ENCODE data around the gene ZIC5.

GRCh38 chr13:99975626-99976025, 4.1 kb upstream of the ZIC5 start:
- TF ChIP-seq EZH2 (IDR thresholded peaks at IDR 0.05; ENCODE audit: low read length, missing control alignments) (no peak), CTCF (conservative IDR thresholded peaks at IDR 0.05 in 1 of 2, IDR thresholded peaks at IDR 0.05 in 1 of 2; ENCODE audit: low read depth in 1 of 2, low read length in 2 of 2) (no peak)
